H1 (cell line): ENCODE results near the gene DPEP2. TPM values are rescaled to one million over a fixed set of nuclear protein-coding genes. Genes with fewer than 3 reads are reported as not detected.

Experiments used
- CTCF ChIA-PET: fragments of 300-600 bp; sonication (Branson Sonifier 250); formaldehyde crosslinking; loops from one replicate; lab custom pipeline; 2021; ENCODE audit not compliant: partially characterized antibody; lab: Charles Lee
- POLR2A ChIA-PET: fragments of 300-600 bp; sonication (Branson Sonifier 250); formaldehyde crosslinking; loops from one replicate; lab custom pipeline; 2021; ENCODE audit warnings: inconsistent platforms; ENCODE audit not compliant: partially characterized antibody; lab: Charles Lee
- DNase-seq, 2 experiments: peaks; one replicate each; pipeline versions ENCODE4 v3.0.0 to v3.0.0-alpha.2; 2010 to 2022; ENCODE audit warnings: low spot score in 2 of 2, low read depth in 1 of 2, mixed read lengths in 1 of 2
- FAIRE-seq: peaks from 2 replicates; lab custom pipeline; 2011; peaks lifted over from hg19 to GRCh38; lab: Jason Lieb, UNC
- H2AFZ ChIP-seq: 2 replicates; pipeline ENCODE4 v1.8.1; 2012; ENCODE audit warnings: low read length, inconsistent platforms
- H2AK5ac ChIP-seq: 2 replicates; pipeline ENCODE4 v1.6.1; 2013; ENCODE audit warnings: low read depth, low read length
- H2BK120ac ChIP-seq: replicated peaks from 2 replicates; pipeline ENCODE3; 2013; ENCODE audit warnings: low read depth, low read length, inconsistent platforms
- H2BK12ac ChIP-seq: 2 replicates; pipeline ENCODE4 v1.6.1; 2013; ENCODE audit warnings: low read depth, low read length
- H2BK15ac ChIP-seq: 2 replicates; pipeline ENCODE4 v1.6.1; 2013; ENCODE audit warnings: low read length
- H2BK20ac ChIP-seq: 2 replicates; pipeline ENCODE4 v1.6.1; 2013; ENCODE audit warnings: low read length
- H2BK5ac ChIP-seq: 2 replicates; pipeline ENCODE4 v1.6.1; 2013; ENCODE audit warnings: low read depth, low read length
- H3K14ac ChIP-seq: 2 replicates; pipeline ENCODE4 v1.6.1; 2013; ENCODE audit warnings: inconsistent platforms; ENCODE audit not compliant: insufficient read length
- H3K18ac ChIP-seq: 2 replicates; pipeline ENCODE4 v1.6.1; 2013; ENCODE audit warnings: low read length; ENCODE audit errors: extremely low read depth
- H3K23ac ChIP-seq: 2 replicates; pipeline ENCODE4 v1.6.1; 2013; ENCODE audit warnings: inconsistent platforms; ENCODE audit not compliant: insufficient read length
- H3K23me2 ChIP-seq: 2 replicates; pipeline ENCODE4 v1.6.1; 2013; ENCODE audit warnings: low read depth, low read length
- H3K27ac ChIP-seq: 2 replicates; pipeline ENCODE4 v1.6.1; 2011; ENCODE audit warnings: low read depth, low read length, inconsistent platforms
- H3K27me3 ChIP-seq, 4 experiments: replicated peaks in 1 of 4; 1 replicate in 1 of 4; 2 replicates in 3 of 4; pipeline versions ENCODE4 v1.6.1 to v1.8.1; 2011 to 2013; ENCODE audit warnings: low read length in 3 of 4, mild to moderate bottlenecking in 3 of 4, inconsistent platforms in 2 of 4, mixed read lengths in 2 of 4, moderate library complexity in 1 of 4; ENCODE audit not compliant: control insufficient read depth in 3 of 4, insufficient read depth in 3 of 4; ENCODE audit errors: extremely low read depth in 1 of 4
- H3K36me3 ChIP-seq, 4 experiments: 2 replicates each; pipeline versions ENCODE4 v1.6.1 to v1.8.1; 2011 to 2013; ENCODE audit warnings: mild to moderate bottlenecking in 4 of 4, low read length in 3 of 4, moderate library complexity in 2 of 4, control low read depth in 1 of 4, inconsistent platforms in 1 of 4; ENCODE audit not compliant: insufficient read depth in 4 of 4, control insufficient read depth in 2 of 4
- H3K4ac ChIP-seq: replicated peaks from 2 replicates; pipeline ENCODE3; 2013; ENCODE audit warnings: low read length, low read depth, mixed read lengths, inconsistent platforms; ENCODE audit not compliant: insufficient read length
- H3K4me1 ChIP-seq, 4 experiments: replicated peaks in 1 of 4; 1 replicate in 1 of 4; 2 replicates in 3 of 4; pipeline versions ENCODE4 v1.6.1 to v1.8.1; 2011 to 2013; ENCODE audit warnings: low read length in 3 of 4, inconsistent platforms in 2 of 4, mixed read lengths in 1 of 4; ENCODE audit not compliant: insufficient read depth in 4 of 4, control insufficient read depth in 3 of 4
- H3K4me2 ChIP-seq, 2 experiments: 2 replicates each; pipeline versions ENCODE4 v1.6.1 to v1.8.1; 2011 to 2013; ENCODE audit warnings: low read depth in 2 of 2, low read length in 2 of 2, control low read depth in 1 of 2, inconsistent platforms in 1 of 2, mild to moderate bottlenecking in 1 of 2; ENCODE audit not compliant: insufficient read depth in 1 of 2
- H3K4me3 ChIP-seq, 4 experiments: fragments of 200-600, 300-600 bp in 1 of 4; sonication (generic), shearing (Covaris generic), sonication (Bioruptor Twin) in 1 of 4; 2 replicates each; pipeline versions ENCODE4 v1.5.1 to v1.8.1; 2011 to 2016; ENCODE audit warnings: low read length in 4 of 4, low read depth in 3 of 4, control low read depth in 2 of 4, inconsistent platforms in 2 of 4, mild to moderate bottlenecking in 2 of 4, mixed read lengths in 1 of 4, moderate library complexity in 1 of 4; ENCODE audit not compliant: insufficient read depth in 2 of 4; ENCODE audit errors: extremely low read depth in 1 of 4
- H3K56ac ChIP-seq: replicated peaks from 2 replicates; pipeline ENCODE3; 2013; ENCODE audit warnings: low read depth, mild to moderate bottlenecking, mixed read lengths, low read length, inconsistent platforms; ENCODE audit not compliant: insufficient read length
- H3K79me1 ChIP-seq: 2 replicates; pipeline ENCODE4 v1.6.1; 2013; ENCODE audit warnings: low read depth, low read length, control low read depth
- H3K79me2 ChIP-seq, 2 experiments: 2 replicates each; pipeline versions ENCODE4 v1.6.1 to v1.8.1; 2012 to 2013; ENCODE audit warnings: low read length in 2 of 2, mild to moderate bottlenecking in 2 of 2, inconsistent platforms in 1 of 2; ENCODE audit not compliant: insufficient read depth in 2 of 2, control insufficient read depth in 1 of 2
- H3K9ac ChIP-seq, 4 experiments: replicated peaks in 1 of 4; 1 replicate in 1 of 4; 2 replicates in 3 of 4; pipeline versions ENCODE4 v1.6.1 to v1.8.1; 2011 to 2013; ENCODE audit warnings: low read depth in 3 of 4, low read length in 3 of 4, control low read depth in 2 of 4, mild to moderate bottlenecking in 2 of 4, moderate library complexity in 2 of 4, inconsistent platforms in 1 of 4; ENCODE audit errors: extremely low read depth in 1 of 4
- H3K9me3 ChIP-seq, 2 experiments: 2 replicates each; pipeline versions ENCODE4 v1.6.1 to v1.8.1; 2012 to 2013; ENCODE audit warnings: mild to moderate bottlenecking in 2 of 2, moderate library complexity in 2 of 2, control low read depth in 1 of 2, inconsistent platforms in 1 of 2, low read depth in 1 of 2, low read length in 1 of 2, mixed read lengths in 1 of 2; ENCODE audit not compliant: insufficient read depth in 2 of 2
- H4K20me1 ChIP-seq, 2 experiments: replicated peaks in 1 of 2; 2 replicates each; pipeline versions ENCODE3 to v1.8.1; 2011 to 2013; ENCODE audit warnings: inconsistent platforms in 2 of 2, low read length in 2 of 2, mild to moderate bottlenecking in 1 of 2; ENCODE audit not compliant: insufficient read depth in 2 of 2, control insufficient read depth in 1 of 2
- H4K5ac ChIP-seq: 2 replicates; pipeline ENCODE4 v1.6.1; 2013; ENCODE audit warnings: low read length, low read depth, mixed read lengths, inconsistent platforms; ENCODE audit not compliant: insufficient read length
- H4K8ac ChIP-seq: 2 replicates; pipeline ENCODE4 v1.8.0; 2013; ENCODE audit warnings: mild to moderate bottlenecking, moderate library complexity, low read length, inconsistent platforms; ENCODE audit not compliant: insufficient read depth; ENCODE audit errors: extremely low read depth
- H4K91ac ChIP-seq: replicated peaks from 2 replicates; pipeline ENCODE3; 2013; ENCODE audit warnings: low read length, mixed read lengths, inconsistent platforms; ENCODE audit not compliant: insufficient read length
- BACH1 ChIP-seq: IDR thresholded peaks from 2 replicates; pipeline ENCODE4 v1.6.1; 2012; ENCODE audit warnings: low read length, improper control_type of control experiment
- CBX8 ChIP-seq: fragments of 300-800, 300-1000 bp; sonication (generic); IDR thresholded peaks from 2 replicates; pipeline ENCODE4 v1.7.1; 2016; ENCODE audit warnings: low read depth, low read length, borderline replicate concordance
- CREB1 ChIP-seq: IDR thresholded peaks from 2 replicates; pipeline ENCODE4 v1.6.1; 2012; ENCODE audit warnings: inconsistent platforms
- EZH2 ChIP-seq: fragments of 200-600 bp; sonication (generic); IDR thresholded peaks from 2 replicates; pipeline ENCODE4 v1.7.1; 2012; ENCODE audit warnings: low read depth, mild to moderate bottlenecking, moderate library complexity, low read length, inconsistent platforms; ENCODE audit not compliant: severe bottlenecking
- GTF2F1 ChIP-seq: IDR thresholded peaks from 2 replicates; pipeline ENCODE4 v1.6.1; 2012; ENCODE audit warnings: low read depth, low read length, improper control_type of control experiment, borderline replicate concordance
- PHF8 ChIP-seq: fragments of 200-600 bp; sonication (generic); conservative IDR thresholded peaks from 2 replicates; pipeline ENCODE4 v1.7.1; 2012; ENCODE audit warnings: low read depth, mild to moderate bottlenecking, inconsistent platforms, low read length, moderate library complexity
- POLR2A ChIP-seq, 2 experiments: IDR thresholded peaks; 1 replicate in 1 of 2; 2 replicates in 1 of 2; pipeline ENCODE4 v1.6.1; 2011; ENCODE audit warnings: low read depth in 2 of 2, low read length in 2 of 2, mild to moderate bottlenecking in 2 of 2; ENCODE audit errors: control extremely low read depth in 1 of 2
- SP2 ChIP-seq: IDR thresholded peaks from 2 replicates; pipeline ENCODE4 v1.6.1; 2012; ENCODE audit warnings: mild to moderate bottlenecking, low read length, inconsistent platforms
- SP4 ChIP-seq: IDR thresholded peaks from 2 replicates; pipeline ENCODE4 v1.6.1; 2012; ENCODE audit warnings: low read length, inconsistent platforms
- TCF12 ChIP-seq: IDR thresholded peaks from 2 replicates; pipeline ENCODE4 v1.6.1; 2011; ENCODE audit warnings: low read depth, mild to moderate bottlenecking, low read length
- TEAD4 ChIP-seq: IDR thresholded peaks from 2 replicates; pipeline ENCODE4 v1.6.1; 2012; ENCODE audit warnings: low read depth, low read length, inconsistent platforms, mixed read lengths
- USF2 ChIP-seq: IDR thresholded peaks from 2 replicates; pipeline ENCODE4 v1.6.1; 2011; ENCODE audit warnings: low read length, improper control_type of control experiment
- WGBS, 2 experiments: shearing (Covaris generic) in 1 of 2; methylation state at CpG; one replicate each; pipeline versions ENCODE4 v1.1.6 to v1.1.7; 2013 to 2015; ENCODE audit warnings: low lambda C conversion rate in 2 of 2, mixed read lengths in 2 of 2, inconsistent platforms in 1 of 2, low coverage in 1 of 2, missing lambda C conversion rate in 1 of 2; ENCODE audit not compliant: insufficient replicate concordance in 2 of 2, insufficient coverage in 1 of 2, insufficient read length in 1 of 2; ENCODE audit errors: extremely low coverage in 1 of 2, missing lambda C conversion rate in 1 of 2; 5-methylcytosine and 5-hydroxymethylcytosine counted together
- polyA plus RNA-seq, 7 experiments: library from polyadenylated mRNA; depleted of rRNA in 3 of 7; stranded (reverse) in 5 of 7; unstranded in 2 of 7; fragments of >200 nt in 5 of 7; fragments of 200-250 nt in 2 of 7; gene quantifications; 1 replicate in 5 of 7; 2 replicates in 1 of 7; 4 replicates in 1 of 7; pipeline versions ENCODE4 v1.2.1 to v1.2.3, GENCODE V29; 2011 to 2013; ENCODE audit warnings: missing spikeins in 2 of 7, mixed read lengths in 2 of 7
- total RNA-seq: library from RNA; stranded (reverse); fragmentation: NEBNext Ultra II Directional; extraction: Animal tissue kit (Norgen Biotek cat#: 25700); gene quantifications from 2 replicates; pipeline ENCODE4 v1.2.1, GENCODE V29; 2021

Gene DPEP2
- total and polyA plus RNA-seq, 2 of the 8 experiments (the other 6 are each of a cell fraction or from before 2014, with no cell fraction given) = not detected

- Histone ChIP-seq H3K27ac (no peak overlapping the region), H2BK12ac (no peak overlapping the region), H3K27me3 (no peaks in the 10 kb centered on the region), H4K8ac (no peak overlapping the region), H3K9me3 (no peaks in the 10 kb centered on the region), H3K79me2 (no peaks in the 10 kb centered on the region), H2BK120ac (no peak overlapping the region), H3K23ac (no peak overlapping the region), H4K91ac (no peak overlapping the region), H2BK5ac (no peak overlapping the region), H3K4me3 (no peak overlapping the region), H3K4me1 (no peaks in the 10 kb centered on the region), H4K20me1 (peaks cover 4 to 17% of the 10 kb centered on the region in 2 experiments), H3K9ac (no peak overlapping the region), H2AFZ (no peak overlapping the region), H3K79me1 (no peaks in the 10 kb centered on the region), H3K4me2 (no peak overlapping the region), H3K4ac (no peak overlapping the region), H3K18ac (no peak overlapping the region), H3K23me2 (peaks cover 3% of the 10 kb centered on the region; the same call in 1 of the 2 replicates), H2BK20ac (no peak overlapping the region), H3K14ac (no peak overlapping the region), H3K36me3 (peaks cover 7 to 38% (median 25%) of the 10 kb centered on the region in 4 experiments), H3K56ac (no peak overlapping the region), H2AK5ac (no peak overlapping the region), H2BK15ac (no peak overlapping the region), H4K5ac (no peak overlapping the region)
- DNase-seq = no peak
- 92% methylated on average over 10 of the region's 10 CpGs; no CpG with 5 or more reads in 1 of the 2 experiments for WGBS, 2 experiments
- no peak for FAIRE-seq
- ChIA-PET POLR2A (interaction anchor here (1.1 to 8.5 kb wide), 3 partner anchors 12 to 19 kb away, joined by 4 to 47 read pairs (median 7); partner anchors contain the start of gene PSMB10), CTCF (interaction anchor here (0.6 to 2.4 kb wide), 5 partner anchors 11 to 159 kb away, joined by 3 to 11 read pairs (median 3); partner anchors contain the start of gene LCAT)
- TF ChIP-seq GTF2F1 (no peak), TCF12 (no peak), CREB1 (no peak), TEAD4 (no peak), EZH2 (no peak), SP2 (no peak), USF2 (no peak), PHF8 (no peak), BACH1 (no peak), POLR2A (IDR thresholded peaks at IDR 0.05; ENCODE audit: control extremely low read depth in 1 of 2, low read depth in 2 of 2, low read length in 2 of 2) (no peak), SP4 (no peak), CBX8 (no peak)
Observed at GRCh38 chr16:67954421-67955196, 44.7 kb downstream of the DPEP2 start.
